ENCODE data around the gene DCDC2C.

DCDC2C gene

GRCh38 chr2:3827673-3828575 is 124.5 kb downstream of the DCDC2C start:
- DNase-seq (ENCODE audit: low read depth in 2 of 2) = no peak

GRCh38 chr2:3830796-3831195 is 127.4 kb downstream of the DCDC2C start:
- DNase-seq (ENCODE audit: low read depth in 2 of 2) = no peak

GRCh38 chr2:3837086-3837485 is 133.7 kb downstream of the DCDC2C start:
- DNase-seq (ENCODE audit: low read depth in 2 of 2) = no peak

- no peak for DNase-seq (ENCODE audit: low read depth in 2 of 2)
Measured at GRCh38 chr2:3838348-3838747, 135.0 kb downstream of the DCDC2C start.

- no peak for DNase-seq (ENCODE audit: low read depth in 2 of 2)
Measured at GRCh38 chr2:3839476-3839875, 136.1 kb downstream of the DCDC2C start.

GRCh38 chr2:3840611-3841155 is 137.3 kb downstream of the DCDC2C start:
- DNase-seq (ENCODE audit: low read depth in 2 of 2) = no peak

GRCh38 chr2:3847397-3848052 is 144.2 kb downstream of the DCDC2C start:
- no peak for DNase-seq (ENCODE audit: low read depth in 2 of 2)

- DNase-seq (ENCODE audit: low read depth in 2 of 2) = no peak
Measured at GRCh38 chr2:3848776-3849175, 145.4 kb downstream of the DCDC2C start.

- DNase-seq (ENCODE audit: low read depth in 2 of 2) = no peak
Measured at GRCh38 chr2:3849213-3849612, 145.8 kb downstream of the DCDC2C start.

GRCh38 chr2:3857576-3857975 is 154.2 kb downstream of the DCDC2C start:
- no peak for DNase-seq (ENCODE audit: low read depth in 2 of 2)

GRCh38 chr2:3864943-3865865 is 161.8 kb downstream of the DCDC2C start:
- no peak for DNase-seq (ENCODE audit: low read depth in 2 of 2)

GRCh38 chr2:3867469-3867868 is 164.1 kb downstream of the DCDC2C start:
- no peak for DNase-seq (ENCODE audit: low read depth in 2 of 2)

GRCh38 chr2:3868012-3868805 is 164.8 kb downstream of the DCDC2C start:
- no peak for DNase-seq (ENCODE audit: low read depth in 2 of 2)

- no peak for DNase-seq (ENCODE audit: low read depth in 2 of 2)
Measured at GRCh38 chr2:3870222-3870621, 166.8 kb downstream of the DCDC2C start.

GRCh38 chr2:3871002-3871401 is 167.6 kb downstream of the DCDC2C start:
- DNase-seq (ENCODE audit: low read depth in 2 of 2) = no peak

- no peak for DNase-seq (ENCODE audit: low read depth in 2 of 2)
Measured at GRCh38 chr2:3872451-3872850, 169.1 kb downstream of the DCDC2C start.

- no peak for DNase-seq (ENCODE audit: low read depth in 2 of 2)
Measured at GRCh38 chr2:3873899-3874298, 170.5 kb downstream of the DCDC2C start.

GRCh38 chr2:3876221-3876620 is 172.8 kb downstream of the DCDC2C start:
- no peak for DNase-seq (ENCODE audit: low read depth in 2 of 2)

- no peak for DNase-seq (ENCODE audit: low read depth in 2 of 2)
Measured at GRCh38 chr2:3876685-3877084, 173.3 kb downstream of the DCDC2C start.

- no peak for DNase-seq (ENCODE audit: low read depth in 2 of 2)
Measured at GRCh38 chr2:3885629-3886628, 182.6 kb downstream of the DCDC2C start.

All from stimulated activated CD8-positive, alpha-beta memory T cell treated with anti-CD3 and anti-CD28 coated beads, Interleukin-15, amount 100 ng/mL, for 48 hours (primary cell).